Upper lobe of left lung (tissue), 6 donors: ENCODE measurements around the gene FOCAD. TPM values are rescaled to one million over a fixed set of nuclear protein-coding genes. Genes with fewer than 3 reads are reported as not detected.

Experiments
- ATAC-seq, 2 donors: fragments of 200-7000 bp; cut with Tn5 transposase; one replicate each; pipeline ENCODE4 v1.9.1; 2022; ENCODE audit warnings: mild to moderate bottlenecking in 2 of 2, moderate library complexity in 2 of 2; ENCODE audit not compliant: low FRiP score in 2 of 2
- DNase-seq, 2 donors: peaks; one replicate each; pipeline ENCODE4 v3.0.0-alpha.2; 2019 to 2020
- H3K27ac ChIP-seq, 4 donors: fragments of 200-600 bp; sonication (generic); one replicate each; pipeline ENCODE4 v1.5.1; 2016 to 2019
- H3K27me3 ChIP-seq, 4 donors: fragments of 200-600 bp; sonication (generic); one replicate each; pipeline ENCODE4 v1.5.1; 2017 to 2019
- H3K36me3 ChIP-seq, 4 donors: fragments of 200-600 bp; sonication (generic); one replicate each; pipeline ENCODE4 v1.5.1; 2016 to 2019
- H3K4me1 ChIP-seq, 4 donors: fragments of 200-600 bp; sonication (generic); one replicate each; pipeline ENCODE4 v1.5.1; 2018 to 2019
- H3K4me3 ChIP-seq, 4 donors: fragments of 200-600 bp; sonication (generic); one replicate each; pipeline ENCODE4 v1.5.1; 2017 to 2019; ENCODE audit warnings: mild to moderate bottlenecking in 2 of 4, moderate library complexity in 1 of 4
- H3K9me3 ChIP-seq, 4 donors: fragments of 200-600 bp; sonication (generic); one replicate each; pipeline ENCODE4 v1.5.1; 2018 to 2019
- EP300 ChIP-seq, 4 donors: sonication (generic); formaldehyde crosslinking; IDR thresholded peaks; one replicate each; pipeline ENCODE4 v1.5.1; 2017; ENCODE audit warnings: antibody characterized with exemption in 4 of 4, control low read depth in 2 of 4
- POLR2A ChIP-seq, 4 donors: fragments of 450-650 bp; IDR thresholded peaks; one replicate each; pipeline ENCODE4 v1.5.1; 2016 to 2017; ENCODE audit warnings: antibody characterized with exemption in 4 of 4, mild to moderate bottlenecking in 2 of 4
- POLR2AphosphoS5 ChIP-seq, 2 donors: sonication (generic); formaldehyde crosslinking; IDR thresholded peaks; one replicate each; pipeline ENCODE4 v1.5.1; 2017; ENCODE audit warnings: antibody characterized with exemption in 2 of 2
- WGBS, 2 donors: methylation state at CpG; one replicate each; pipeline ENCODE4 v1.1.5; 2017 to 2018; 5-methylcytosine and 5-hydroxymethylcytosine counted together
- total RNA-seq, 6 donors: library from RNA; depleted of rRNA in 4 of 6; stranded (reverse); fragments of >200 nt in 4 of 6; gene quantifications; one replicate each; pipeline versions ENCODE4 v1.1.0 to v1.2.1, GENCODE V29; 2016 to 2021
- TF ChIP-seq, protein P1 (sequence below), 6 experiments: fragments of 450-650 bp in 4 of 6; fragments of 200-600 bp in 2 of 6; sonication (generic) in 2 of 6; IDR thresholded peaks; one replicate each; pipeline ENCODE4 v1.5.1; 2016 to 2019; ENCODE audit warnings: antibody characterized with exemption in 6 of 6
- donor health status: DM: no; HTN: no; CAD: no; lungs with moderate emphysema.
- donor health status: DM: no; HTN: yes; CAD: no; lungs with severe emphysema.

FOCAD gene
- total RNA-seq, 6 donors from 2014 or later: 21.0 to 83.8 (median 28.3) TPM

DNA sequence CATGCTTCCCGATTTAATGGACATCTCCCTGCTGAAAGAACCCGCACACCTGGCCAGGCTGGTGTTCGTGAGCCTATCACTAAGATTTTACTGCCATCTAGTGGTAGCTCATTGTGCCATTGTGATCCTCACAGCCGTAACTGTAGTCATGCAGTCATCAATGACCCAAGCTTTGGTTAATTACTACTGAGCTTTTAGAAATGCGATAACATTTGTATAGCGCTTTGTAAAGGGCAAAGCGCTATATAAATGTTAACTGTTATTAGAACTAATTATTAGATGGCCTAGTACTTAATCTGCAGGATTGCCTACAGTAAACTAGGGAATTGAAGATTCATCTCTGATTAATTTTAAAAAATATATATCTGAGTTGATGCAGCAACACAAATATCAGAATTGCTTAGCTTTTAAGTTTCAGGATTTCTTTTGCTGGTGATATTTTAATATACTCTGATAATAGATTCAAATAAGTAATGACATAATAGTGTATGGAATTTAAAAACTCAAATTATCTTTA is 257.2 kb downstream of the FOCAD start:
- H3K4me3 ChIP-seq: no peak overlapping the region
- 9 to 17% methylated on average over 7 of the region's 7 CpGs for WGBS, 2 donors
- peaks cover 0 to 6% (median 0%) of the 10 kb centered on the region in 4 donors for H3K36me3 ChIP-seq
- H3K4me1 ChIP-seq: peaks cover 0 to 6% (median 2%) of the 10 kb centered on the region in 4 donors
- ATAC-seq: peak; percentile 67 to 92
- TF ChIP-seq, protein P1, sequence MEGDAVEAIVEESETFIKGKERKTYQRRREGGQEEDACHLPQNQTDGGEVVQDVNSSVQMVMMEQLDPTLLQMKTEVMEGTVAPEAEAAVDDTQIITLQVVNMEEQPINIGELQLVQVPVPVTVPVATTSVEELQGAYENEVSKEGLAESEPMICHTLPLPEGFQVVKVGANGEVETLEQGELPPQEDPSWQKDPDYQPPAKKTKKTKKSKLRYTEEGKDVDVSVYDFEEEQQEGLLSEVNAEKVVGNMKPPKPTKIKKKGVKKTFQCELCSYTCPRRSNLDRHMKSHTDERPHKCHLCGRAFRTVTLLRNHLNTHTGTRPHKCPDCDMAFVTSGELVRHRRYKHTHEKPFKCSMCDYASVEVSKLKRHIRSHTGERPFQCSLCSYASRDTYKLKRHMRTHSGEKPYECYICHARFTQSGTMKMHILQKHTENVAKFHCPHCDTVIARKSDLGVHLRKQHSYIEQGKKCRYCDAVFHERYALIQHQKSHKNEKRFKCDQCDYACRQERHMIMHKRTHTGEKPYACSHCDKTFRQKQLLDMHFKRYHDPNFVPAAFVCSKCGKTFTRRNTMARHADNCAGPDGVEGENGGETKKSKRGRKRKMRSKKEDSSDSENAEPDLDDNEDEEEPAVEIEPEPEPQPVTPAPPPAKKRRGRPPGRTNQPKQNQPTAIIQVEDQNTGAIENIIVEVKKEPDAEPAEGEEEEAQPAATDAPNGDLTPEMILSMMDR (IDR thresholded peaks at IDR 0.05): peak; percentile 62 to 80 (median 72)
- no peak for TF ChIP-seq EP300 (IDR thresholded peaks at IDR 0.05)
- no peaks in the 10 kb centered on the region for H3K27me3 ChIP-seq
- peak in 1 of 2 donors; percentile 53 for DNase-seq
- no peak overlapping the region for H3K27ac ChIP-seq
- no peaks in the 10 kb centered on the region for H3K9me3 ChIP-seq

DNA sequence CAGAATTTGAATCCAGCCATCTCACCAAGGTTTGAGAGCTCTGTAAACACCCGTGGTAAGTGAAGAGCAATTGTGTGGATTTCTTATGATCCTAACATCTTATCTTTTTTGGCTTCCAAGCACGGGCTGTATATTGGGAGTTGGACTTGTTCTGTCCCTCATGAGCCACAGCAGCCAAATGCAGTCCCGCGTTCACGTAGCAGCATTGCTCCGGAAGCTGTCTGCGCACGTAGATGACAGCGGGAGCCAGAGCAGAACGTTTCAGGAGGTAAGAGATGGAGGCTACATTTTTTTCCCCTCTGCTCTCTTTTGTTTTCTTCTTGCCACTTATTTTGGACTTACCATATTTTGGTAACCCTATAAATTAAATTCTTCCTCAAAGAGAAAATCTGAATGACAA is 260.4 kb downstream of the FOCAD start:
- H3K9me3 ChIP-seq: no peaks in the 10 kb centered on the region
- H3K36me3 ChIP-seq: peaks cover 0 to 11% (median 0%) of the 10 kb centered on the region in 4 donors
- H3K27me3 ChIP-seq: no peaks in the 10 kb centered on the region
- no peak for DNase-seq
- H3K4me1 ChIP-seq: peaks cover 0 to 6% (median 2%) of the 10 kb centered on the region in 4 donors
- TF ChIP-seq POLR2A (IDR thresholded peaks at IDR 0.05) (no peak), EP300 (IDR thresholded peaks at IDR 0.05) (no peak)
- H3K4me3 ChIP-seq: no peak overlapping the region
- H3K27ac ChIP-seq: no peak overlapping the region
- no peak for ATAC-seq
- WGBS, 2 donors: 83 to 90% methylated on average over 10 of the region's 10 CpGs

DNA sequence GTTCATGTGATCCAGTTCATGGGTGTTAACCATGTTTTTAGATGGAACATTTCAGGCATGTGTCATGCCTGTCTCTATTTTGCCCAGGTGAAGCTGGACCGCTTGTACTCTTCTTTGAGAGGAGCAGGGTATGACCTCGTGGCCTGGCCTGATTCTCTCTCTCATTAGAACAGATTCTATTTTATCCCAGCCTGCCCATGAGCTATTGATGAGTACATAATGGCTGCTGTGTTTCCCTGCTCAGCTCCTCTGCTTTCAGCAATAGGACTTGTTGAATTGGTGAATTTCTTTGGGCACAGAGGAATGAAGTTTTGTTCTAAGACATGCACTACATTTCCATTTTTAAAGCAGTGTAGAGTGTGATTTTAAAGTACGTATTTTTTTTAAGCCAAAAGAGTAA is 261.2 kb downstream of the FOCAD start:
- WGBS, 2 donors: 83 to 92% methylated on average over 3 of the region's 3 CpGs
- ATAC-seq: no peak
- H3K27ac ChIP-seq: no peak overlapping the region

DNA sequence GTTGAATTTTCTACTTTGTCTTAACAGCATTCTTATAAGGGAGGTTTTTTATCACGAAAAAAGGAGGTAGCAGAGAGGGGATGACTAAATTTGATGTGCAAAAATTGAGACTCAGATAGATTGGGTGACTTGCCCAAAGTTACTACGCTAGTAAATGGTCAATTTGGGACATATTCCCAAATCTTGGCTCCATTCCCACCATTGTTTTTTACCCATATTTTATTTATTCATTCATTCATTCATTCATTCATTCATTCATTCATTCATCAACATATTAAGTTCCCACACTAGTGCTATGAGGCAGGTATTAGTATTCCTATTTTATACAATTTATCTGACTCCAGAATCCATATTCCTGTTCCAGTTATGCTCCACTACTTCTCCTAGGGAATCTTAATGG is 261.8 kb downstream of the FOCAD start:
- Histone ChIP-seq H3K36me3 (peaks cover 0 to 13% (median 0%) of the 10 kb centered on the region in 4 donors), H3K4me3 (no peak overlapping the region), H3K27me3 (no peaks in the 10 kb centered on the region), H3K9me3 (no peaks in the 10 kb centered on the region), H3K4me1 (peaks cover 0 to 4% (median 1%) of the 10 kb centered on the region in 4 donors), H3K27ac (no peak overlapping the region)
- no peak for DNase-seq
- no peak for ATAC-seq
- TF ChIP-seq, protein P1 (IDR thresholded peaks at IDR 0.05): no peak
- no peak for TF ChIP-seq EP300 (IDR thresholded peaks at IDR 0.05)
- no peak for TF ChIP-seq POLR2AphosphoS5 (IDR thresholded peaks at IDR 0.05)
- no peak for TF ChIP-seq POLR2A (IDR thresholded peaks at IDR 0.05)
- WGBS, 2 donors: 90 to 98% methylated on average over 2 of the region's 2 CpGs

More for the DNA sequence above, 261.2 kb downstream of the FOCAD start:
- H3K36me3 ChIP-seq: peaks cover 0 to 11% (median 0%) of the 10 kb centered on the region in 4 donors
- H3K4me1 ChIP-seq: peaks cover 0 to 6% (median 2%) of the 10 kb centered on the region in 4 donors
- no peak for DNase-seq
- TF ChIP-seq POLR2A (IDR thresholded peaks at IDR 0.05) (no peak), EP300 (IDR thresholded peaks at IDR 0.05) (no peak)
- TF ChIP-seq, protein P1 (IDR thresholded peaks at IDR 0.05): no peak
- H3K27me3 ChIP-seq: no peaks in the 10 kb centered on the region
- no peak overlapping the region for H3K4me3 ChIP-seq
- no peaks in the 10 kb centered on the region for H3K9me3 ChIP-seq

DNA sequence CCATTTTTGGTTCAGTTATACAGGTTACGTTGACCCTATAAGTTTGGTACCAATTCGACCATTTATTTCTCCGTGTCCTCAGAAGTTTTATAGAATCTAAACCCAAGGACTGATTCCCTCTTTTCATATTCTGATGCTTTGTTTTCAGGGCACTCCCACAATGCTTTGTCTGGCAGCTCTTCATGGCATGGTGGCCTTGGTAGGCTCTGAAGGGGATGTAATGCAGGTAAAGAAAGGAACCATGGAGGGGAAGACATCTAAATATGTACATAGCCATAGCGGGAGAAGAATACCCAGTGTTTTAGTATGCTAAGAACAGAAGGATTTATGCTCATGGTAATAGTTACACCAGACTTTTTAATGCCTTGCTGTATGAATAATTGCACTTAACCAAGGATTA is 264.6 kb downstream of the FOCAD start:
- H3K4me1 ChIP-seq: no peaks in the 10 kb centered on the region
- no peak overlapping the region for H3K4me3 ChIP-seq
- no peaks in the 10 kb centered on the region for H3K27me3 ChIP-seq
- H3K27ac ChIP-seq: no peak overlapping the region
- WGBS, 2 donors: 90% methylated on average over 4 of the region's 4 CpGs
- H3K9me3 ChIP-seq: no peaks in the 10 kb centered on the region
- DNase-seq (no peak), ATAC-seq (no peak)
- H3K36me3 ChIP-seq: peaks cover 0 to 24% (median 2%) of the 10 kb centered on the region in 4 donors
- no peak for TF ChIP-seq POLR2AphosphoS5 (IDR thresholded peaks at IDR 0.05)
- TF ChIP-seq POLR2A (IDR thresholded peaks at IDR 0.05): no peak
- TF ChIP-seq, protein P1 (IDR thresholded peaks at IDR 0.05): no peak
- no peak for TF ChIP-seq EP300 (IDR thresholded peaks at IDR 0.05)
